H1 (cell line): ENCODE results near the gene BFSP2. TPM values are rescaled to one million over a fixed set of nuclear protein-coding genes. Genes with fewer than 3 reads are reported as not detected.

Experiments used
- CTCF ChIA-PET: fragments of 300-600 bp; sonication (Branson Sonifier 250); formaldehyde crosslinking; loops from one replicate; lab custom pipeline; 2021; ENCODE audit not compliant: partially characterized antibody; lab: Charles Lee
- POLR2A ChIA-PET: fragments of 300-600 bp; sonication (Branson Sonifier 250); formaldehyde crosslinking; loops from one replicate; lab custom pipeline; 2021; ENCODE audit warnings: inconsistent platforms; ENCODE audit not compliant: partially characterized antibody; lab: Charles Lee
- DNase-seq, 2 experiments: peaks; one replicate each; pipeline versions ENCODE4 v3.0.0 to v3.0.0-alpha.2; 2010 to 2022; ENCODE audit warnings: low spot score in 2 of 2, low read depth in 1 of 2, mixed read lengths in 1 of 2
- FAIRE-seq: peaks from 2 replicates; lab custom pipeline; 2011; peaks lifted over from hg19 to GRCh38; lab: Jason Lieb, UNC
- H2AFZ ChIP-seq: 2 replicates; pipeline ENCODE4 v1.8.1; 2012; ENCODE audit warnings: low read length, inconsistent platforms
- H2AK5ac ChIP-seq: 2 replicates; pipeline ENCODE4 v1.6.1; 2013; ENCODE audit warnings: low read depth, low read length
- H2BK120ac ChIP-seq: replicated peaks from 2 replicates; pipeline ENCODE3; 2013; ENCODE audit warnings: low read depth, low read length, inconsistent platforms
- H2BK12ac ChIP-seq: 2 replicates; pipeline ENCODE4 v1.6.1; 2013; ENCODE audit warnings: low read depth, low read length
- H2BK15ac ChIP-seq: 2 replicates; pipeline ENCODE4 v1.6.1; 2013; ENCODE audit warnings: low read length
- H2BK20ac ChIP-seq: 2 replicates; pipeline ENCODE4 v1.6.1; 2013; ENCODE audit warnings: low read length
- H2BK5ac ChIP-seq: 2 replicates; pipeline ENCODE4 v1.6.1; 2013; ENCODE audit warnings: low read depth, low read length
- H3K14ac ChIP-seq: 2 replicates; pipeline ENCODE4 v1.6.1; 2013; ENCODE audit warnings: inconsistent platforms; ENCODE audit not compliant: insufficient read length
- H3K18ac ChIP-seq: 2 replicates; pipeline ENCODE4 v1.6.1; 2013; ENCODE audit warnings: low read length; ENCODE audit errors: extremely low read depth
- H3K23ac ChIP-seq: 2 replicates; pipeline ENCODE4 v1.6.1; 2013; ENCODE audit warnings: inconsistent platforms; ENCODE audit not compliant: insufficient read length
- H3K23me2 ChIP-seq: 2 replicates; pipeline ENCODE4 v1.6.1; 2013; ENCODE audit warnings: low read depth, low read length
- H3K27ac ChIP-seq: 2 replicates; pipeline ENCODE4 v1.6.1; 2011; ENCODE audit warnings: low read depth, low read length, inconsistent platforms
- H3K27me3 ChIP-seq, 4 experiments: replicated peaks in 1 of 4; 1 replicate in 1 of 4; 2 replicates in 3 of 4; pipeline versions ENCODE4 v1.6.1 to v1.8.1; 2011 to 2013; ENCODE audit warnings: low read length in 3 of 4, mild to moderate bottlenecking in 3 of 4, inconsistent platforms in 2 of 4, mixed read lengths in 2 of 4, moderate library complexity in 1 of 4; ENCODE audit not compliant: control insufficient read depth in 3 of 4, insufficient read depth in 3 of 4; ENCODE audit errors: extremely low read depth in 1 of 4
- H3K36me3 ChIP-seq, 4 experiments: 2 replicates each; pipeline versions ENCODE4 v1.6.1 to v1.8.1; 2011 to 2013; ENCODE audit warnings: mild to moderate bottlenecking in 4 of 4, low read length in 3 of 4, moderate library complexity in 2 of 4, control low read depth in 1 of 4, inconsistent platforms in 1 of 4; ENCODE audit not compliant: insufficient read depth in 4 of 4, control insufficient read depth in 2 of 4
- H3K4ac ChIP-seq: replicated peaks from 2 replicates; pipeline ENCODE3; 2013; ENCODE audit warnings: low read length, low read depth, mixed read lengths, inconsistent platforms; ENCODE audit not compliant: insufficient read length
- H3K4me1 ChIP-seq, 4 experiments: replicated peaks in 1 of 4; 1 replicate in 1 of 4; 2 replicates in 3 of 4; pipeline versions ENCODE4 v1.6.1 to v1.8.1; 2011 to 2013; ENCODE audit warnings: low read length in 3 of 4, inconsistent platforms in 2 of 4, mixed read lengths in 1 of 4; ENCODE audit not compliant: insufficient read depth in 4 of 4, control insufficient read depth in 3 of 4
- H3K4me2 ChIP-seq, 2 experiments: 2 replicates each; pipeline versions ENCODE4 v1.6.1 to v1.8.1; 2011 to 2013; ENCODE audit warnings: low read depth in 2 of 2, low read length in 2 of 2, control low read depth in 1 of 2, inconsistent platforms in 1 of 2, mild to moderate bottlenecking in 1 of 2; ENCODE audit not compliant: insufficient read depth in 1 of 2
- H3K4me3 ChIP-seq, 4 experiments: fragments of 200-600, 300-600 bp in 1 of 4; sonication (generic), shearing (Covaris generic), sonication (Bioruptor Twin) in 1 of 4; 2 replicates each; pipeline versions ENCODE4 v1.5.1 to v1.8.1; 2011 to 2016; ENCODE audit warnings: low read length in 4 of 4, low read depth in 3 of 4, control low read depth in 2 of 4, inconsistent platforms in 2 of 4, mild to moderate bottlenecking in 2 of 4, mixed read lengths in 1 of 4, moderate library complexity in 1 of 4; ENCODE audit not compliant: insufficient read depth in 2 of 4; ENCODE audit errors: extremely low read depth in 1 of 4
- H3K56ac ChIP-seq: replicated peaks from 2 replicates; pipeline ENCODE3; 2013; ENCODE audit warnings: low read depth, mild to moderate bottlenecking, mixed read lengths, low read length, inconsistent platforms; ENCODE audit not compliant: insufficient read length
- H3K79me1 ChIP-seq: 2 replicates; pipeline ENCODE4 v1.6.1; 2013; ENCODE audit warnings: low read depth, low read length, control low read depth
- H3K79me2 ChIP-seq, 2 experiments: 2 replicates each; pipeline versions ENCODE4 v1.6.1 to v1.8.1; 2012 to 2013; ENCODE audit warnings: low read length in 2 of 2, mild to moderate bottlenecking in 2 of 2, inconsistent platforms in 1 of 2; ENCODE audit not compliant: insufficient read depth in 2 of 2, control insufficient read depth in 1 of 2
- H3K9ac ChIP-seq, 4 experiments: replicated peaks in 1 of 4; 1 replicate in 1 of 4; 2 replicates in 3 of 4; pipeline versions ENCODE4 v1.6.1 to v1.8.1; 2011 to 2013; ENCODE audit warnings: low read depth in 3 of 4, low read length in 3 of 4, control low read depth in 2 of 4, mild to moderate bottlenecking in 2 of 4, moderate library complexity in 2 of 4, inconsistent platforms in 1 of 4; ENCODE audit errors: extremely low read depth in 1 of 4
- H3K9me3 ChIP-seq, 2 experiments: 2 replicates each; pipeline versions ENCODE4 v1.6.1 to v1.8.1; 2012 to 2013; ENCODE audit warnings: mild to moderate bottlenecking in 2 of 2, moderate library complexity in 2 of 2, control low read depth in 1 of 2, inconsistent platforms in 1 of 2, low read depth in 1 of 2, low read length in 1 of 2, mixed read lengths in 1 of 2; ENCODE audit not compliant: insufficient read depth in 2 of 2
- H4K20me1 ChIP-seq, 2 experiments: replicated peaks in 1 of 2; 2 replicates each; pipeline versions ENCODE3 to v1.8.1; 2011 to 2013; ENCODE audit warnings: inconsistent platforms in 2 of 2, low read length in 2 of 2, mild to moderate bottlenecking in 1 of 2; ENCODE audit not compliant: insufficient read depth in 2 of 2, control insufficient read depth in 1 of 2
- H4K5ac ChIP-seq: 2 replicates; pipeline ENCODE4 v1.6.1; 2013; ENCODE audit warnings: low read length, low read depth, mixed read lengths, inconsistent platforms; ENCODE audit not compliant: insufficient read length
- H4K8ac ChIP-seq: 2 replicates; pipeline ENCODE4 v1.8.0; 2013; ENCODE audit warnings: mild to moderate bottlenecking, moderate library complexity, low read length, inconsistent platforms; ENCODE audit not compliant: insufficient read depth; ENCODE audit errors: extremely low read depth
- H4K91ac ChIP-seq: replicated peaks from 2 replicates; pipeline ENCODE3; 2013; ENCODE audit warnings: low read length, mixed read lengths, inconsistent platforms; ENCODE audit not compliant: insufficient read length
- BCL11A ChIP-seq, 2 experiments: IDR thresholded peaks; one replicate each; pipeline ENCODE4 v1.6.1; 2011; ENCODE audit warnings: low read depth in 2 of 2, low read length in 2 of 2, mild to moderate bottlenecking in 2 of 2
- CHD2 ChIP-seq: IDR thresholded peaks from 2 replicates; pipeline ENCODE4 v1.6.1; 2012; ENCODE audit warnings: low read length, improper control_type of control experiment
- CREB1 ChIP-seq: IDR thresholded peaks from 2 replicates; pipeline ENCODE4 v1.6.1; 2012; ENCODE audit warnings: inconsistent platforms
- CTBP2 ChIP-seq: IDR thresholded peaks from 2 replicates; pipeline ENCODE4 v1.7.0; 2011; ENCODE audit warnings: borderline replicate concordance, mild to moderate bottlenecking, moderate library complexity, mixed read lengths, low read length; ENCODE audit not compliant: insufficient read depth, insufficient read length
- EGR1 ChIP-seq: IDR thresholded peaks from 2 replicates; pipeline ENCODE4 v1.6.1; 2011; ENCODE audit warnings: low read depth, low read length, borderline replicate concordance
- JUN ChIP-seq: IDR thresholded peaks from 2 replicates; pipeline ENCODE4 v1.6.1; 2011; ENCODE audit warnings: low read depth, mild to moderate bottlenecking, improper control_type of control experiment, low read length
- KDM4A ChIP-seq: IDR thresholded peaks from one replicate; pipeline ENCODE4 v1.7.1; 2012; ENCODE audit warnings: low read depth, mild to moderate bottlenecking, moderate library complexity, low read length, inconsistent platforms; ENCODE audit not compliant: severe bottlenecking
- RFX5 ChIP-seq: IDR thresholded peaks from 2 replicates; pipeline ENCODE4 v1.6.1; 2011; ENCODE audit warnings: low read depth, low read length, improper control_type of control experiment, borderline replicate concordance
- SP2 ChIP-seq: IDR thresholded peaks from 2 replicates; pipeline ENCODE4 v1.6.1; 2012; ENCODE audit warnings: mild to moderate bottlenecking, low read length, inconsistent platforms
- SP4 ChIP-seq: IDR thresholded peaks from 2 replicates; pipeline ENCODE4 v1.6.1; 2012; ENCODE audit warnings: low read length, inconsistent platforms
- TAF1 ChIP-seq: IDR thresholded peaks from 2 replicates; pipeline ENCODE4 v1.6.1; 2011; ENCODE audit warnings: mild to moderate bottlenecking, low read depth, low read length
- TAF7 ChIP-seq: optimal IDR thresholded peaks from 2 replicates; pipeline ENCODE3; 2011; ENCODE audit warnings: low read depth, mild to moderate bottlenecking, inconsistent platforms, low read length, moderate library complexity, borderline replicate concordance
- YY1 ChIP-seq: IDR thresholded peaks from 2 replicates; pipeline ENCODE4 v1.6.1; 2011; ENCODE audit warnings: low read depth, mild to moderate bottlenecking, low read length
- ZNF274 ChIP-seq: IDR thresholded peaks from 2 replicates; pipeline ENCODE4 v1.7.0; 2012; ENCODE audit warnings: low read length, borderline replicate concordance; ENCODE audit errors: extremely low read depth
- WGBS, 2 experiments: shearing (Covaris generic) in 1 of 2; methylation state at CpG; one replicate each; pipeline versions ENCODE4 v1.1.6 to v1.1.7; 2013 to 2015; ENCODE audit warnings: low lambda C conversion rate in 2 of 2, mixed read lengths in 2 of 2, inconsistent platforms in 1 of 2, low coverage in 1 of 2, missing lambda C conversion rate in 1 of 2; ENCODE audit not compliant: insufficient replicate concordance in 2 of 2, insufficient coverage in 1 of 2, insufficient read length in 1 of 2; ENCODE audit errors: extremely low coverage in 1 of 2, missing lambda C conversion rate in 1 of 2; 5-methylcytosine and 5-hydroxymethylcytosine counted together
- polyA plus RNA-seq, 7 experiments: library from polyadenylated mRNA; depleted of rRNA in 3 of 7; stranded (reverse) in 5 of 7; unstranded in 2 of 7; fragments of >200 nt in 5 of 7; fragments of 200-250 nt in 2 of 7; gene quantifications; 1 replicate in 5 of 7; 2 replicates in 1 of 7; 4 replicates in 1 of 7; pipeline versions ENCODE4 v1.2.1 to v1.2.3, GENCODE V29; 2011 to 2013; ENCODE audit warnings: missing spikeins in 2 of 7, mixed read lengths in 2 of 7
- total RNA-seq: library from RNA; stranded (reverse); fragmentation: NEBNext Ultra II Directional; extraction: Animal tissue kit (Norgen Biotek cat#: 25700); gene quantifications from 2 replicates; pipeline ENCODE4 v1.2.1, GENCODE V29; 2021
- TF ChIP-seq, protein P1 (sequence below): IDR thresholded peaks from 2 replicates; pipeline ENCODE4 v1.6.1; 2012; ENCODE audit warnings: inconsistent platforms

The BFSP2 gene
- total and polyA plus RNA-seq, 2 of the 8 experiments (the other 6 are each of a cell fraction or from before 2014, with no cell fraction given), result not detected

DNA sequence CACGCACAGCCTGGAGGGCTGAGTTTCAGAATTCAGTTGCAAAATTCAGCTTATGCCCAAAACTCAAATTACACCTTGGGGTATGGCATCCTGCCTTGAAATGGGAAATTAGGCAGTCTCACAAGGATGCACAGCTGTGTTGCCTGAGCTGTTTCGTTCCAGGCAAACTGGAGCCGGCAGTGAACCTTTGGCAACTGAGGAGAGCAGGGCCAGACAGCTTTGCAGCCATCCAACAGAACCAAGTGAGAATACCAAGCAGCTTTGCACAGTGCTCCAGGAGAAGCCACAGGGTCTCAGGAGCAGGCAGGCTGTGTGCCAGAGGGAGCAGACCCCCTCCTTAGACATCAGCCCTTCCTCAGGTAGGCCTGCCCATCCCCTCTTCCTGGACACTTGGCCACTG, 32.5 kb upstream of the BFSP2 start:
- 92% methylated on average over 3 of the region's 3 CpGs; no CpG with 5 or more reads in 1 of the 2 experiments for WGBS, 2 experiments
- Histone ChIP-seq H3K4me3 (no peak overlapping the region), H3K23me2 (no peaks in the 10 kb centered on the region), H3K9me3 (no peaks in the 10 kb centered on the region), H3K27me3 (peaks cover 0 to 1% (median 0%) of the 10 kb centered on the region in 4 experiments; a peak in 1 of 7 replicates), H2BK120ac (no peak overlapping the region), H3K79me1 (no peaks in the 10 kb centered on the region), H2BK12ac (no peak overlapping the region), H3K36me3 (no peaks in the 10 kb centered on the region; a peak in 1 of 8 replicates), H3K14ac (no peak overlapping the region), H3K56ac (no peak overlapping the region), H3K4me1 (peaks cover 0 to 3% (median 2%) of the 10 kb centered on the region in 4 experiments; a peak in 2 of 7 replicates), H2AFZ (no peak overlapping the region), H4K91ac (no peak overlapping the region), H4K20me1 (no peaks in the 10 kb centered on the region), H3K18ac (no peak overlapping the region), H3K23ac (no peak overlapping the region), H4K8ac (no peak overlapping the region), H2BK15ac (no peak overlapping the region), H2BK20ac (no peak overlapping the region), H3K27ac (no peak overlapping the region), H2AK5ac (no peak overlapping the region), H3K9ac (no peak overlapping the region), H3K4me2 (no peak overlapping the region), H3K4ac (no peak overlapping the region), H4K5ac (no peak overlapping the region), H2BK5ac (no peak overlapping the region), H3K79me2 (no peaks in the 10 kb centered on the region)
- ChIA-PET POLR2A (no interaction called here), CTCF (interaction anchor here (0.7 to 18.0 kb wide), 5 partner anchors 11 to 524 kb away, joined by 3 to 189 read pairs (median 4); no protein-coding TSS in a partner anchor)
- DNase-seq, result no peak
- no peak for TF ChIP-seq TAF7
- TF ChIP-seq KDM4A, result no peak
- TF ChIP-seq JUN, result no peak
- no peak for TF ChIP-seq EGR1
- TF ChIP-seq CREB1, result no peak
- no peak for TF ChIP-seq CTBP2
- TF ChIP-seq SP4, result no peak
- TF ChIP-seq RFX5, result no peak
- TF ChIP-seq BCL11A (IDR thresholded peaks at IDR 0.05; ENCODE audit: low read depth in 2 of 2, low read length in 2 of 2), result no peak
- TF ChIP-seq, protein P1, sequence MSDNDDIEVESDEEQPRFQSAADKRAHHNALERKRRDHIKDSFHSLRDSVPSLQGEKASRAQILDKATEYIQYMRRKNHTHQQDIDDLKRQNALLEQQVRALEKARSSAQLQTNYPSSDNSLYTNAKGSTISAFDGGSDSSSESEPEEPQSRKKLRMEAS, result no peak
- TF ChIP-seq TAF1, result no peak
- TF ChIP-seq ZNF274, result no peak
- no peak for TF ChIP-seq CHD2
- TF ChIP-seq YY1, result no peak
- no peak for TF ChIP-seq SP2
- FAIRE-seq, result no peak
